Type B pancreatic cell (in vitro differentiated cells): ENCODE results near the gene PLEKHG4B. TPM values are rescaled to one million over a fixed set of nuclear protein-coding genes. Genes with fewer than 3 reads are reported as not detected.

Experiments
- DNase-seq: peaks from one replicate; pipeline ENCODE4 v3.0.0; 2021; ENCODE audit warnings: mixed read lengths; ENCODE audit not compliant: unreplicated experiment; ENCODE audit errors: extremely low spot score
- H3K27ac Mint-ChIP-seq: 2 replicates; pipeline ENCODE4 v1.8.0; 2021; ENCODE audit warnings: mild to moderate bottlenecking, mixed read lengths
- H3K27me3 Mint-ChIP-seq: 2 replicates; pipeline ENCODE4 v1.8.0; 2021; ENCODE audit warnings: mixed read lengths
- H3K36me3 Mint-ChIP-seq: 2 replicates; pipeline ENCODE4 v1.8.0; 2021; ENCODE audit warnings: mixed read lengths
- H3K4me1 Mint-ChIP-seq: one replicate; pipeline ENCODE4 v1.8.0; 2021; ENCODE audit warnings: mixed read lengths; ENCODE audit not compliant: unreplicated experiment
- H3K4me3 Mint-ChIP-seq: 2 replicates; pipeline ENCODE4 v1.8.0; 2021; ENCODE audit warnings: mild to moderate bottlenecking, mixed read lengths
- H3K9me3 Mint-ChIP-seq: 2 replicates; pipeline ENCODE4 v1.8.0; 2021; ENCODE audit warnings: mixed read lengths
- CTCF ChIP-seq: fragments of 200-600 bp; sonication (generic); conservative IDR thresholded peaks from 2 replicates; pipeline ENCODE4 v1.5.0; 2021; ENCODE audit warnings: antibody characterized with exemption, mild to moderate bottlenecking
- total RNA-seq: library from RNA; stranded (reverse); gene quantifications from 2 replicates; pipeline ENCODE4 v1.2.1, GENCODE V29; 2021; ENCODE audit warnings: low replicate concordance

Gene PLEKHG4B
- total RNA-seq, 1 donor from 2014 or later, result 32.8 TPM

DNA sequence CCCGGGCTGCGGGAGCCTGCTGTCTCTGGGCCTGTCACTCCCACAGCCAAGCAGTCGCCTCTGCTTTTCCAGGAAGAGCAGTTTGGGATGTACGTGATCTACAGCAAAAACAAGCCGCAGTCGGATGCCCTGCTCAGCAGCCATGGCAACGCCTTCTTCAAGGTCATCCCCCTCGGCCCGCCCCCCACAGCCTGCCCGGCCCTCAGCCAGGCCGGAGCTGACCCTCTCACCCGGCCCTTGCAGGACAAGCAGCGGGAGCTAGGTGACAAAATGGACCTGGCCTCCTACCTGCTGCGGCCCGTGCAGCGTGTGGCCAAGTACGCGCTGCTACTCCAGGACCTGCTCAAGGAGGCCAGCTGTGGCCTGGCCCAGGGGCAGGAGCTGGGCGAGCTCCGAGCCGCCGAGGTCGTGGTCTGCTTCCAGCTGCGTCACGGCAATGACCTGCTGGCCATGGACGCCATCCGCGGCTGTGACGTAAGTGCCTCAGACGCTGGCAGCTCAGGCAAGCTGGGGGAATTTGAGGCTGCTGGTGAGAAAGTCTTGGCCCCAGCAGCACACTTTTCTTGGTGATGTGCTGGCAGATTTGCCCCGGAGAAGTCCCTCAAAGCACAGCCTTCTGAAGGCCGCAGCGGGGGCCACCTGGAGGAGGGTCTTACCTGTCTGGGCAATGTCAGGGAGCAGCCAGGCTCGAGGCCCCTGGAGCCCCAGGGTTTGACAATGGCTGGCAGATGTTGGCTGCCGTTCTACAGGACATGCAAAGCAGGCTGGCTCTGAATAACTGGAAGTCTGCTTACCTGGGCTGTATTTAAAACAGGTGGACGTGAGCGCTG, 79.2 kb downstream of the PLEKHG4B start:
- no peak for DNase-seq
- TF ChIP-seq CTCF, result no peak
- peaks cover 6% of the 10 kb centered on the region for H3K36me3 Mint-ChIP-seq
- no peaks in the 10 kb centered on the region for H3K9me3 Mint-ChIP-seq
- H3K27me3 Mint-ChIP-seq, result no peaks in the 10 kb centered on the region
- H3K4me3 Mint-ChIP-seq, result no peak overlapping the region
- peaks cover 9% of the 10 kb centered on the region for H3K4me1 Mint-ChIP-seq
- H3K27ac Mint-ChIP-seq, result no peak overlapping the region

- Mint-ChIP-seq H3K27ac (no peak overlapping the region), H3K4me1 (peaks cover 9% of the 10 kb centered on the region), H3K9me3 (no peaks in the 10 kb centered on the region), H3K4me3 (no peak overlapping the region), H3K27me3 (no peaks in the 10 kb centered on the region), H3K36me3 (peaks cover 6% of the 10 kb centered on the region)
- DNase-seq, result no peak
- no peak for TF ChIP-seq CTCF
These were observed 79.9 kb downstream of the PLEKHG4B start for GRCh38 chr5:171801-172331.

DNA sequence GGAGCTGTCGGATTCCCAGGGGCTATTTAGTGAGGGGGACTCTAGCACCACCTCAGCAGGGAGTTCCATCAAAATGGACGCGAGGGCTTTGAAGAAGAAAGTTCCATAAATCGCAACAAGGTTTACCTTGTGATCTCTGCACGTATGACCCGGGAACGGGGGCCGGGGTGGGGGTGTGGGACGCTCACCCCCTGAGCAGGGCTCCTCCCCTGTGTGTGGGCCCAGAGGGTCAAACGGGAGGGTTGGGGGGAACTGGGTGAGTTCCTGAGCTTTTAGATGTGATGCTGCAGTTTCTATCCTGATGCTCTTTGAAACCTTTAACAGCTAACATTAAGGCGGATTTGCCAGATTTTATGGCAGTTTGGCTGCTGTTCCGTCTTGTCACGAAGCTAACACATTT, 80.5 kb downstream of the PLEKHG4B start:
- TF ChIP-seq CTCF, result no peak
- H3K9me3 Mint-ChIP-seq, result no peaks in the 10 kb centered on the region
- DNase-seq, result no peak
- H3K4me1 Mint-ChIP-seq, result peaks cover 9% of the 10 kb centered on the region
- no peak overlapping the region for H3K27ac Mint-ChIP-seq
- peaks cover 6% of the 10 kb centered on the region for H3K36me3 Mint-ChIP-seq
- H3K4me3 Mint-ChIP-seq, result no peak overlapping the region
- H3K27me3 Mint-ChIP-seq, result no peaks in the 10 kb centered on the region

GRCh38 chr5:172841-173251, 80.9 kb downstream of the PLEKHG4B start:
- H3K27me3 Mint-ChIP-seq, result no peaks in the 10 kb centered on the region

More at GRCh38 chr5:172841-173251, 80.9 kb downstream of the PLEKHG4B start:
- Mint-ChIP-seq H3K27ac (no peak overlapping the region), H3K4me1 (peaks cover 9% of the 10 kb centered on the region), H3K9me3 (no peaks in the 10 kb centered on the region), H3K36me3 (peaks cover 6% of the 10 kb centered on the region), H3K4me3 (no peak overlapping the region)
- DNase-seq, result no peak
- TF ChIP-seq CTCF, result no peak
